ENCODE results near the gene FAM241A.

The FAM241A gene

GRCh38 chr4:112219826-112220366 is 74.6 kb downstream of the FAM241A start:
- DNase-seq = no peak

GRCh38 chr4:112222219-112222955 is 77.1 kb downstream of the FAM241A start:
- peak in 1 of 3 experiments; percentile 1 for DNase-seq

DNA sequence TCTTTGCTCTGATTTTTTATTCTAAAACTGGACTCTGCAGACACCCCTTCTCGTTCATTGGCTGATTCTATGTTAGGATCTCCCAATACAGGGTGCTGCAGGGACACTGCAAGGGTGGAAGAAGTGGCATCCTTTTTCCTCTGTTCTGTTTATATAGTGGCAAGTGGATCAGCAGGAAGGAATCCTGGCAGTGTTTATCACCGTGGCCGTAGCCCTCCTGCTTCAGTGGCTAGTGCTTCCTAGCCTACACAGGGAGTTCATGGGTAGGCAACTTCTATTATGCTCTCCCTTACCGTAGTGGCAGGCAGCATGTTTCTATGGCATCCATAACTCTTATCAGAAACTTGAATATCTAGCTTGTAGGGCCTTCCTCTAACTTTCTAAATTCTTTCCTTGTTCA is 79.9 kb downstream of the FAM241A start:
- DNase-seq = no peak

DNA sequence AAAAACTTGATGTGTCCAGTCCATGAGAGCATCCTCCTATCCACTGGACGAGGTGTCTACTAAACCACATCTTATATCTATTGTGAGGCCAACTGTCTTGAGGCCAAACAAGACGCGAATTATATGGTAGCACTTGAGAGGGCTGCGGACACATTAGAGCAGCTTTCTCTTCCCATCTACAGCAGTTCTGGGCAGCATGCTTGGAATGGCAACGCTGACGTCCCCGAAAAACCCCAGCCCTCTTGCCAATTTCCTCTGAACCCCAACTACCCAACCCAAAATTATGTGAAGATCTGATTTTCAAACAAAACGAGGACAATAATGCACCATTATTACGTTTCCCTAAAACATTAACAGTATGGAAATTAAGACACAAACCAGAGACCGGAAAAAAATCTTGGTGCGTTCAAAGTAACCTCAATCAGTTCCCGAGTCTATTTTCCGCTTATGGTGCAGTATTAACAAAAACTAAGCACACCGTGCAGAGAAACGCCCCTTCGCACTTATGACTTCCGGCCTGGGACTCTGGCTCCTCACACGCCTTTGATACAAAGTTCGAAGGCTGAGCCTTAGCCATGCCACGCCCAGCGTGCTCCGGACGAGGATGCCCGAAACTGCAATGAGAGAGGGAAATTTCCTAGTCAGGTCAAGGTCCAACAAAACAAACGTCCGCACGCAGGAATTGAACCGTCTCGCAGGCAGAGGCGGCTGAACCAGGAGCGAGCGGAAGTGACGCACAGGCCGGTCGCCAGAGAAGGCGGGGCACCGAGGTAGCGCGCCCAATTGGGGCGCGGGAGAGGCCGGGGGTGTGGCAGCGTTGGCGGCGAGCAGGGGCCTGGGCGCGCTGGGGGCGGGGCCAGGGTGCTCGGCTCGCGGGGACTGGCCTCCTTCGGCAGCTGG is 85.9 kb downstream of the FAM241A start:
- DNase-seq = peak; percentile 94 to 97 (median 96)

GRCh38 chr4:112231779-112232713 is 86.8 kb downstream of the FAM241A start, which contains the start of gene AP1AR:
Gene AP1AR (plus strand): TSS chr4:112231787. CDS start chr4:112232092, 305 bp downstream.
- peak; percentile 44 to 94 (median 93) for DNase-seq

DNA sequence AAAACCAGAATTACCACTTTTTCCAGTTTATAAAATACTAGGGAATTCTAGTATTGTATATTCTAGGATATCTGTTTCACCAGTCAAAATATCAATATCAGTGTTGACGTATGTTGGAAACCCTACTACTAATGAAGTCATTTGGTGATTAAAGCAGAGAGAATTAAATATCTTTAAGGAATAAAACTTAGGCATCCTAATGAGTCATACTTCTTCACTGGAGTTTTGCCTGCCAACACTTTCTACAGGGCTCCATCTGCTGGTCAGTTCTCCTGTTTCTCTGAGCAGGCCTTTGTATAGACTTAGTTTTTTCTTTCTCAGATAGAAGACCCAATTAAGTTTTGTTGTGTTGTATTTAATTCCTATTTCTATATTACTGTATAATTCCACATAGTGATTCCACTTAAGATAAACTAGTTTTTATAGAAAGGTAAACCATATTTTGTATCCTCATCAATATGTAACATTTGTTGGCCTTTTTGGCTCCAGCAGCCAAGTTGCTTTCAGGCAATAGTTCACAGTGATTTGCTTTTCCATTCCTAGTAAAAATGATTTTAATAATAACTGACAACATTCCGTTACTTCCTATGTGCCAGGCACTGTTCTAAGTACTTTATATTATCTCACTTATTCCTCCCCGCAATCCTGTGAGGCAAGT is 89.8 kb downstream of the FAM241A start:
- peak; percentile 1 to 66 (median 41) for DNase-seq

DNA sequence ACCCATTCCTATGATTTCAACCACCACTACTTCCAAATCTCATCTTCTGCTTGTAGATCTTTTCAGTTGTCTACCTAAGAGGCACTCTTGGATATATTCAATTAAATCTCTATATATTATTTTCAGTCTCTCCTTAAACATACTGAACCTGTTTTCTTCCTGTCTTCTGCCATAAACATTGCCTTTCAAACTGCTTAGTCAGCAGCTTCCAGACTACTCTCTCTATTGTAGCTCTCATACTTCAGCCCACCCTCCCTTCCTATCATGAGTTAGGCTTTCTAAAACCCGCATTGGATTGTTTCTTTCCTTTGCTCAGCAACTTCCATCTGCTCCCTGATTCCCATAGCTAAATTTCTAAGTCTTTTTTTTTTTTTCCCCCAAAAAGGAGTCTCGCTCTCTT is 90.8 kb downstream of the FAM241A start:
- no peak for DNase-seq

DNA sequence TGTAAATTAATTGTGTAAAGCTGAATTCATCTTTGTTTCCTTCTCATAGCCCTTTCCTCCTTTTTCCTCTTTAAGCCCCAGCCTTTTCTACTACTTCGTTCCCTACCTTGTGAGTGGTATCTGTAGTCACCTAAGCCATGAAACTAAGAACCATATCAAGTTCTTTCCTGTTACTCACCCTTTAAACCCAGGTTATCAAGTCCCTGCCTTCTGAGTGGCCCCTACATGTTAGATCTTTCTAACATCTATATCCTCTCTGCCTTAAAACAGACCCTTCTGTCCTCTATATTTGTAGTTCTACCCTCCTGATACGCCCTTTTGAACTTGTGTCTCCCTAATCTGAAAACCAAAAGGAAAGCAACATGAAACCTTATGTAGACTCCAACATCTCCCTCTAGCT is 93.6 kb downstream of the FAM241A start:
- no peak for DNase-seq
